NCI-H1105 (cell line): ENCODE measurements around the gene MR1.

Experiments
- DNase-seq: peaks from one replicate; lab custom pipeline; 2025; lab: John Stamatoyannopoulos, UW

MR1 gene

DNA sequence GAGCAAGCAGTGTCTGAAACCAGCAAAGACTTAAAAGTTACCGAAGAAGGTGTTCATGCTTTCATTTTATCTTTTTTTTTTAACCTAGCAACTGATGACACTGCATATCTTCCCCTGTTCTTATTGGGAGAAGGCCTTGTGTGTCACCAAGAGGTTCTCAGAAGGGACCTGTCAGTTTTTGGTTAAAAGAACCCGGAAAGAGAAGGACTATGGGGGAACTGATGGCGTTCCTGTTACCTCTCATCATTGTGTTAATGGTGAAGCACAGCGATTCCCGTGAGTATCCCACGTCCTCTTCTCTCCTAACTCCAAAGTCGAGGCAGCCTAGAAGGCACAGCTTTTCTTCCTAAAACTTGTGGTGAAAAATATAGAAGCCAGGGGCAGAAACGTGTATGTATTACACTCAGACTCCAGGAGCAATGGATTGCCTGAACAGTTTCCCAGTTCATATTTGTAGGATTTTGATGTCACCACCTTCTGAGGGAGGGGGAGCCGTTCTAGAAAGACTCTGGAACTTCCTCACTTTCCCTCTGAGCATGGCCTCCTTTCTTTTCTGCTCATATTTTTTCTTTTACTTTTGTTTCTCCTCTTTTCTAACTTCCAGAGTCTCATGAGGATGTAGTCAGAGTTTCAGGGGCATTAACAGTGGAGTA lies at the start of gene MR1:
MR1 (plus strand) TSS at position 185 of the 653 bp plus-strand sequence; CDS start at position 210, 25 bp downstream.
- DNase-seq = no peak

- peak; percentile 49 for DNase-seq
Observed at GRCh38 chr1:180988253-180988752, 45.5 kb upstream of the MR1 start.

GRCh38 chr1:180994262-180994661 lies 39.5 kb upstream of the MR1 start:
- no peak for DNase-seq

DNA sequence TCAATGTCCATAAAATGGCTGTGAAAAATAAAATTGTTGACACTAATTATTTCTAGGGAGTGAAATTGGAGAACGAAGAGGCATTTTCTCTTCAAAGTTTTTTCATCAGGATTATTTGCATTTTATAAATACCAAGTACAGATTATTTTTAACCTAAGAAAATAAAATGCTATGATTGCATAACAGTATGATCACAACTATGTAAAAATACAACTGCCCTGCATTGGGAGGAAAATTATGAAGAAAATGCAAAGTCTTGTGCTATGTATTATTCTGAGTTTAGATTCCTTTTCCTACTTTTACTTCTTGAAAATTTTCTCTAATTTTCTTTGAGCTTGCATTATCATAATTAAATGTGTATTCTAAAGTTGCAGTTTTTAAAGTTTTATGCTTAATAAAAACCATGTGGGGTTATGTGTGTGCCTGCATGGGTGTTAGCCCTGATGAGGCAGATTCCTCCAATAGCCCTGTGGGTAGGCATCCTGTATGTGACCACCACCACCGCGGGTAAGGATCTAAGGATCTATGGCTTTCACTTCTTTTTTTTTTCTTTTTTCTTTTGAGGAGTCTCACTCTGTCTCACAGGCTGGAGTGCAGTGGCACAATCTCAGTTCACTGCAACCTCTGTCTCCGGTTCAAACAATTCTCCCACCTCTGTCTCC lies 35.8 kb upstream of the MR1 start:
- no peak for DNase-seq

- no peak for DNase-seq
Observed at GRCh38 chr1:181001091-181001780, 32.5 kb upstream of the MR1 start.

GRCh38 chr1:181002582-181003172 lies 31.1 kb upstream of the MR1 start:
- DNase-seq = no peak

GRCh38 chr1:181010789-181011188 lies 23.0 kb upstream of the MR1 start:
- no peak for DNase-seq

DNA sequence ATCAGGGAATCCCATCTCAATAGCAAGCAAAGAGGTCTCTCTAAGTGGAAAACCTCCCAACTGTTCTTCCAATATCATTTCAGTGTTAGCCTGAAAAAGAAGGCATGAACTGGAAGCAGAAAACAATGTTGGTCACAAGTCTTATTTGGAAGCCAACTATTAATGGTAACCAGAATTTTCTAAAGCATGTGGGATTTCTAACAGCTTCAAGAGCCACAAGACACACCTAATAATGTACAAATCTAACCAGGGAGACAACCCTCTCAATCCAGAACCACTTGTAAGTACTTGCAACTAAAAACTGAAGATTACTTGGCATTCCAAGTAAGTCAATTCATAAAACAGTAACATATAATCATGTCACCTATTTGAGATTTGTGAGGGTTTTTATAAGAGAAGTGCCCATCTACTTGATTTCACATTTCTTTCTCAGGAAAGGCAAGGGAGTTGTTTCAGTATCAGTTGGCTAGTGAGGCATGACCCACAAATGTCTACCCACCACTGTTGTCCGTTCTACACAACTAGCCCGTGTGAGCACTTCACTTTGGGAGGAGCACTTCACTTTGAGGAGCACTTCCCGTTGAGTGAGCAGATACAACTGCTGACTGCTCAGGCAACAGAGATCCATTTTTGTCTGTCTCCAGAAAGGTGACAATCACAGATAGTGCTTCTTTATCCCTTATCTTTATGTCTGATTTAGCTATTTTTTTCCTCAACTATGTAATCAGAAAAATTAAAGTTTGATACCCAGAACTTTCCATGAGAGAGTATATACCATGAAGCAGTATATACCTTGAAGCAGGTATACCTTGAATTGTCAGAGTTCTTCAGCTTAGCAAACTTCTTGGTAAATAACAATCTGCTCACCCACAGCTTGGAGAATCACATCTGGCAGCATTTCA lies 22.2 kb upstream of the MR1 start:
- no peak for DNase-seq

DNA sequence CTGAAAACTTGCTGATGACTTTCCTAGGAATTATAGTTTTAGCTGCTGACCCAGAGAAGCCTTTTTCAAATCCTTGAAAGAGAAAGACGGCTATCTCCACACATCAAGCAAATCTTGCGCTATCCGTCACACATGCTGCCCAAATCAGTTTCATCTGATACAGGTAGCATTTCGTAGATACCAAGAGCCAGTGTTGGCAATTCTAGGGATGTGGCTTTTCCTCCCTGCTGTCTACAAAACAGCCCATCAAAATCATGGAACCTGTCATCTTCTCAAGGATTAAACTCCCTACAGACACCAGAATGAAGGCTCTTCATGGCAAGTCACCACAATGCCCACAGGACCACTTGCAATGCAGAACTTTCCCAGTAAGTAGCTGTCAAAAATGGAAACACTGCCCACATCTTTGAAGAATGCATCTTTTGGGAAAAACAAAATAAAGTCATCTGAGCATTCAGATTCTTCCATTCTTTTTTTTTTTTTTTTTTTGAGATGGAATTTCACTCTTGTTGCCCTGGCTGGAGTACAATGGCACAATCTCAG lies 21.5 kb upstream of the MR1 start:
- no peak for DNase-seq

- no peak for DNase-seq
Observed at GRCh38 chr1:181013144-181013543, 20.6 kb upstream of the MR1 start.

- no peak for DNase-seq
Observed at GRCh38 chr1:181014477-181015250, 19.1 kb upstream of the MR1 start.

DNA sequence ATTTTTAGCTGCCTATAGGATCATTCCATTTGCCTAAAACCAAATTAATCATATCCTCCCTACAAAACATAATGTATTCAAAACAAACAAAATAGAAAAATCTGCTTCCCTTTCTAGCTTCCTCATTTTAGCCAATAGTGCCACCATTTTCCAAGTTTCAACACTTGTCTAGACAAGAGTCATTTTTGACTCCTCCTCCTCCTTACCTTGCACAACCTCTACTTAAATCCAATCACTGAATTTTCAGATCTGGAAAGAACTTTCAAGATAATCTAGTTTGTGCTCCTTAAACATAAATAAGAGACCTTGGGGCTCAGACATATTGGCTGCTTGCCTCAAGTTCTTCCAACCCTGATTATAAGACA lies 18.6 kb upstream of the MR1 start:
- no peak for DNase-seq

GRCh38 chr1:181016563-181016962 lies 17.2 kb upstream of the MR1 start:
- DNase-seq = no peak

DNA sequence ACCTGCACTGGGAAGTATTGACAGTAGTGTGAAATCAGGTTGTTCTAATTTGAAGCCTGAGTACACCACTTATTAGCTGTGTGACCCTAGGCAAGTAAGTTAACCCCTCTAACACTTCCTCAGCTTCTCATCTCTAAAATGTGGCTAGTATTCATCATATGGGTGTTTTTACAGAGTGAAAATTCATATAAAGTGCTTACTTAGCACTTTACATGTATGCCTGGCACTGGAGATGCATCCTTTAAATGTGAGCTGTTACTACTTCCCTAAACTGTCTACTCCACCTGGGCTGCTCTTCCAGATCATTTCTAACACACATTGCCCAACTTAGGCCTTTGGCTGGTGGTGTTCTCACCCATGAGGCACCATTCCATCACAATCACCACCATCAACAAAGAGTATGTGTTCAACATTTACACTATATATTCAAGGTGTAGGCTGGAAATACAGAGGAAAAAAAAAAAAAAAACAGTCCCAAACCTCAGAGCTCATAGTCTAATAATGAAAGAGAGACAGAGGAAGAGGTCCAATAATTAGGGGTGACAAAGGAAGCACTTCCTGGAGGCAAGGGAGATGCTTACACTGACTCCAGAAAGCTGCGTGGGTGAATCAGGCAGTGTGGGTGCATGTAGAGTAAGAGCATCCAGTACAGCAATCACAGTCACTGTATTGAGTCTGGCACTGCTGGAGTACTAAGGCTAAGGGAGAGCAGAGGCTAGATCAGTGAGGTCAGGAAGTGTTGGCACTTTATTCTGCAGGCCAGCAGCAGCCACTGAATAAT lies 14.7 kb upstream of the MR1 start:
- DNase-seq = no peak

GRCh38 chr1:181021159-181021558 lies 12.6 kb upstream of the MR1 start:
- no peak for DNase-seq

DNA sequence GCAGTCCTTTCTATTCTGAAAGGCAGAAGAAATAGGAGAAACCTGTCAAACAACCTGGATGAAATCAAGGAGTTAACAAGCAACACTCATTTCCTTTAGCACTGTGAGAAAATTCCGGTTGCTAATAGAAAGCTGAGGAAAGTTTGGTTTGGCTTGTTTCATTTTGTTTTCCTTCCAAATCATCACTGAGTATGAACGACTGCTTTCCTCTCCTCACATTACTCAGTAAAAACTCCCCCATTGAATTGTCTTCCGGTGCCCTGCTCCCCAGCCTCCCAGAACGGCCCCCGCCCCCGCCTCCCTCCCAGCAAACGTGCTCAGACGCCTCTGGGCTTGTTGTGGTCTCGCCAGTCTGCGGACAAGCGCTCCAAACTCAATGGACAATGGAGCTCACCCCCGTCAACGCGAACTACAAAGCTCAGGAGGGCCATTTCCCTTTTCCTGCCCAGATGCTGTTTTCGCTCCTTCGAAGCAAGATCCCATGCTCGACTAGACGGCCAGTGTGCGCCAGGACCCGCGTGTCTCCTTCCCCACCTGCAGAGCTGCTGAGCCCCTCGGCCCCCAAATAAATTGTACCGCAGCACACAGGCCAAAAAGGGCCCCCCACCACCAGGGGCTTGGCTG lies 11.9 kb upstream of the MR1 start:
- peak; percentile 46 for DNase-seq

DNA sequence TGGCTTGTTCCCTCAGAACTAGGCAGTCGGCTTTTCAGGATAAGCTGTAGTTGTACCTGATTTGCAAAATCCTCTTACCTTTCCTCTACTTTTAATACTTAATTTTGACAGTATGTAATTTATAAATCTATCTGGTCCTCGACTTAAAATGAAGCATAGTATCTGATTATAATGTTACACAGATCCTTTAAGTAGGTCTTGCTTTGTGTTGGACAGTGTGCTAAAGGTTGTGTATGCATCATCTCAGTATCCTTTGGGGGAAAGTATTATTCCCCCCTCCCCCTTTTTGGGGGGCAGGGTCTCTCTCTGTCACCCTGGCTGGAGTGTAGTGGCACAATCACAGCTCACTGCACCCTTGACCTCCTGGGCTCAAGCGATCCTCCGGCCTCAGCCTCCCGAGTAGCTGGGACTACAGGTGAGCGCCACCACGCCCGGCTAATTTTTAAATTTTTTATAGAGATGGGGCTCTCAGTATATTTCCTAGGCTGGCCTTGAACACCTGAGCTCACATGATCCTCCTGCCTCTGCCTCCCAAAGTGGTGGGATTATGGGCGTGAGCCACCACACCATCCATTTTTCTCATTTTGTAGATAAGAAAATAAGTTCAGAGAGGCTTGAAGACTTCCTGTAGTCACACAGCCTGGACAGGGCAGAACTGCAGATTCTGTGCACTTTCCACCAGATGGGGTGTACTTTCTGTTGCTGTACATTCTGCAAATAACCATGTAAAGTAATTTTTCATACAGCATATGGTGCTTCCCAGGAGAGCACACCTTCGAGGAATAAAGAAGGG lies 10.3 kb upstream of the MR1 start:
- DNase-seq = no peak

- no peak for DNase-seq
Observed at GRCh38 chr1:181028196-181028595, 5.6 kb upstream of the MR1 start.

GRCh38 chr1:181028615-181029014 lies 5.2 kb upstream of the MR1 start:
- DNase-seq = no peak
